GM21825 (cell line): ENCODE data around the gene GPBP1.
"Not testable (repeated sequence)": the region's sequence is repeated elsewhere in the genome, so short reads cannot be mapped to it uniquely, and the experiment has no call there.

Experiments used
- ATAC-seq: cut with Tn5 transposase; IDR thresholded peaks from one replicate; pipeline ENCODE4 v1.9.1; 2021; ENCODE audit warnings: mild to moderate bottlenecking, moderate library complexity; ENCODE audit not compliant: unreplicated experiment

GPBP1 gene

DNA sequence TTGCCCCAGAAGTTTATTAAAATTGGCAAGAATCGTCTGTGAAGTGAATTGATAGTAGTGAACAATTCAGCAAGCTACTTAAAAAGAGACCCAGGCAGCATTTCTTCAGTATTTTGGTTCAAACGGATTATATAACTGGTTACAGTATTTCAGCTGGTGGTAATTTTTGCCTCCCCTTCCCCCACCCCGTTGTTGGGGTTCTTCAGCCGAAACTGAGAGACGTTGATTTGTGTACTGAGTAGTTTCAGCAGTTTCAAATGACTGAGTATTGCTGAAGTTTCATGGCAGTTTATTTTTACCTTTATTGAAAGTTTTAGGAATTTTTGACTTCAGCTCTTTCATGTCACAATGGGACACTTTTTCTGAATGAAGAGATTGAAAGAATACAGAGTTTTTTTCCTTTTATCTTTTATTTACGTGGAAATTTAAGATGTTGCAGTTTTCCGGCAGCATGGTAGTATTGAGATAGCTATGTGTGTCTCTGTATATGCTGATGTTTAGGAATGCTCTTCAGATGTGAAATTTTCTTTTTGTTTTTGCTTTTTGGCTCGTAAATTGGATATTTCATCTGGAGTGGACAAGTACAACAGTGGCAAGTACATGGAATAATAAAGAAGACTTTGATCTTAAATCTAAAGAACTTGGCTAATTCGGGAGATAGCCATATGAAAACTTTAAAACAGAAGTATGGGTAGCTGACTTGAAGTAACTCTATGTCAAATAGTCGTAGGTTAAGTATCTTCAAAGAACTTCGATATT lies 1.9 kb downstream of the GPBP1 start:
- ATAC-seq = peak; percentile 14

DNA sequence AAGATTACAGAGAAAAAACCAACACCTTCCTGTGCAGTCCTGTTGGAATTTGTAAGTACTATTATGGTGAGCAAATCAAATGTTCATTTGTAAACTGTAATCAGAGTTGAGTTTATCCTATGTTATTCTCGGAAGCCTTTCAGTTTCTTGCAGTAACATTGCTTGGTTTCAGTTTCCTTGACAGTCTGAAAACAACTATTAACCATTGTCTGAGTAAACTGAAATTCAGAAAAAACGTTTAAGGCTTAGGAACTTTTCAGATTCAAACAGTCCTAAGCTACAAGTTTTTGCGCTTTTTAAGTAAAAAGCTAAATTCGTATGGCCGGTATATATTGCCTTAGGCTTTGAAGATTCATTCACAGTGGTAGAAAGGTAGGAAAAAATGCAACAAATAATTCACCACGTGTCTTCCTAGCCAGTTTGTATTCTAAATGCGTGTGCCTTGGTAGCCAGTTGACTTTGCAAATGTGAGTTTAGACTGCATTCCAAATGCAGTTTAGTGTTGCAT lies 2.5 kb downstream of the GPBP1 start:
- no peak for ATAC-seq

DNA sequence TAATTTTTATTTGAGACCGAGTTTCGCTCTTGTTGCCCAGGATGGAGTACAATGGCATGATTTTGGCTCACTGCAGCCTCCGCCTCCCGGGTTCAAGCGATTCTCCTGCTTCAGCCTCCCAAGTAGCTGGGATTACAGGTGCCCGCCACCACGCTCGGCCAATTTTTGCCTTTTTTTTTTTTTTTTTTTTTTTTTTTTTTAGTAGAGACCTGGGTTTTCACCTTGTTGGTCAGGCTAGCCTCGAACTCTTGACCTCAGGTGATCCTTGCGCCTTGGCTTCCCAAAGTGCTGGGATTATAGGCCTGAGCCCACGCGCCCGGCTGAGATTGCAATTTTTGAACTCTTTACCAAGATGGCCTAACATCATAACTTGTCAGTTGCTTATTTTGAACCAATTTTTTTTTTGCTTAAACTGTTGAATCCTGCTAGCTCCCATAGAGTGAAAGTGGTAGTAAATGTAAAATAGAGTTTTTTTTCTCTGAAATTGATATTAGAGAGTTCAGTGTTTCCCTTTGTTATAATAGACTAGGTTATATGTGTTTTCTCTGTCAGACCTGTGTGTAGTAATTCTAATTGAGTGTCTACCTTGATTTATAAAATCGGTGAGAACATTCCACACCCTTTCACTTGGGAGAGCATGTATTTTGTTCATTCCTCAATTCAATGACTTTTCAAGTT lies 3.8 kb downstream of the GPBP1 start:
- no peak for ATAC-seq

DNA sequence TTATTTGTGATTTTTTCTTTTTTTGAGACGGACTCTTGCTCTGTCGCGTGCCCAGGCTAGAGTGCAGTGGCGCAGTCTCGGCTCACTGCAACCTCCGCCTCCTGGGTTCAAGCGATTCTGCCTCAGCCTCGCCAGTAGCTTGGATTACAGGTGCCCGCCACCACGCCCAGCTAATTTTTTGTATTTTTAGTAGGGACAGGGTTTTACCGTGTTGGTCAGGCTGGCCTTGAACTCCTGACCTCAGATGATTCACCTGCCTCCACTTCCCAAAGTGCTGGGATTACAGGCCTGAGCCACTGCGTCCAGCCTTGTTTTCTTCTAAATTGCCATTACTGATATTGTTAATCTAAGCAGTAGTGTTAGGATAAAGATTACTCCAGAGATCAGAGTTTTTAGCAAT lies 4.4 kb downstream of the GPBP1 start:
- not testable (repeated sequence) for ATAC-seq

DNA sequence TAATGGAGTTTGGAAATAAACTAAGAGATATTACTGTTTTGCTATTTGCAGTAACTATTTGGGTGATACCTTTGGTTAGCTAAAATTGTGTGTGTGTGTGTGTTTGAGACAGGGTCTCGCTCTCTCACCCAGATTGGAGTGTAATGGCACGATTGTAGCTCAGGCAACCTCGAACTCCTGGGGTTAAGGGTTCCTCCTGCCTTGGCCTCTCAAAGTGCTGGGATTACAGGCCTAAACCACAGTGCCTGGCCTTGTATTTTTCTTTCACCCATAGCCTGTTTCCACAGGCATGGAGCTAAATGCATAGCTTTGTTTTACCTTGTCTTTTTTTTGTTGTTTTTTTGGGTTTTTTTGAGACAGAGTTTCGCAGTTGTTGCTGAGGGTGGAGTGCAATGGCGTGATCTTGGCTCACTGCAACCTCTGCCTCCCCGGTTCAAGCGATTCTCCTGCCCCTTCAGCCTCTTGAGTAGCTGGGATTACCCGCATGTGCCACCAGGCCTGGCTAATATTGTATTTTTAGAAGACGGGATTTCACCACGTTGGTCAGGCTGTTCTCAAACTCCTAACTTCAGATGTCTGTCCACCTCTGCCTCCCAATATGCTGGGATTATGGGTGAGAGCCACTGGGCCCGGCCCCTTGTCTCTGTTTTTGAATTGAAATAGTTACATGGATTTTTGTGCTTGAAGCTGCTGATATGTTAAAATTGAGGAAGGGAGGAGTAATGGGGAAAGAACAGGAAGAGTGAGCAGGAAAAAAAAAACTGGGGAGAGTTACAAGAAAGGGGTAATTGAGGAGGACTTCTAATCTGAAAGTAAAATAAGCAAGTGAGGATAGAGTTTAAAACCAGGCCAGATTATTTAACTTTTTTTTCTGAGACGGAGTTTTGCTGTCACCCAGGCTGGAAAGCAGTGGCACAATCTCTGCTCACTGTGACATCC lies 5.7 kb downstream of the GPBP1 start:
- no peak for ATAC-seq

DNA sequence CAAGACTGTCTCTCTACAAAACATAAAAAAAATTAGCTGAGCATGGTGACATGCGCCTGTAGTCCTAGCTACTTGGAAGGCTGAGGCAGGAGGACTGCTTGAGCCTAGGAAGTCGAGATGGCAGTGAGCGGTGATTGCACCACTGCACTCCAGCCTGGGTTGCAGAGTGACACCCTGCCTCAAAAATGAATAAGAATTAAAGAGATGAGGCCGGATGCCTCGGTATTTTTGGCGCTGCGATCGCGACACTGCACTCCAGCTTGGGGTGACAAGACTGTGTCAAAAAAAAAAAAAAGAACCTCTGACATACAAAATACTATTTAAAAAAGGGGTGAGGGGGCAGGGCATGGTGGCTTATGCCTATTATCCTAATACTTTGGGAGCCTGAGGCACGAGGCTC lies 7.3 kb downstream of the GPBP1 start:
- no peak for ATAC-seq

DNA sequence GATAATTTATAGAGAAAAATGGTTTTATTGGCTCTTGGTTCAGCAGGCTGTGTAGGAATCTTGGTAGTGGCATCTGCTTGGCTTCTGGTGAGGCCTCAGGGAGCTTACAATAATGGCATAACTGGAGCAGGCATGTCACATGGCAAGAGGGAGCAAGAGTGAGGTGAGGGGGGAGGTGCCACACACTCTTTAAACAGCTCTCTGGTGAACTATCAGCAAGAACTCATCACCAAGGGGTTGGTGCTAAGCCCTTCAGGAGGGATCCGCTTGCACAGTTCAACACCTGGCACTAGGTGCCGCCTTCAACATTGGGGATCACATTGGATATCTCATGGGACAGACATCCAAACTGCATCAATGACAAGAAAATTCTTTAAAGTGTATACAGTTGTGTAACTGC lies 10.5 kb downstream of the GPBP1 start:
- no peak for ATAC-seq

DNA sequence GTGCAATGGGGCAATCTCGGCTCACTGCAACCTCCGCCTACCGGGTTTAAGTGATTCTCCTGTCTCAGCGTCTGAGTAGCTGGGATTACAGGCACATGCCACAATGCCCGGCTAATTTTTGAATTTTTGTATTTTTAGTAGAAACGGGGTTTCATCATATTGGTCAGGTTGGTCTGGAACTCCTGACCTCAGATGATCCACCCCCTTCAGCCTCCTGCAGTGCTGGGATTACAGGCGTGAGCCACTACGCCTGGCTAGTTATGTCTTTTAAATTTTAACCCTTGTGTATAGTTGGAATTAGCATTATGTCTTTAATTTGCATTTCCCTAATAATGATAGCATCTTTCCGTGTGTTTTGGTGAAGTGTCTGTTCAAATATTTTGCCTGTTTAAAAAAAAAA lies 11.5 kb downstream of the GPBP1 start:
- ATAC-seq = no peak

DNA sequence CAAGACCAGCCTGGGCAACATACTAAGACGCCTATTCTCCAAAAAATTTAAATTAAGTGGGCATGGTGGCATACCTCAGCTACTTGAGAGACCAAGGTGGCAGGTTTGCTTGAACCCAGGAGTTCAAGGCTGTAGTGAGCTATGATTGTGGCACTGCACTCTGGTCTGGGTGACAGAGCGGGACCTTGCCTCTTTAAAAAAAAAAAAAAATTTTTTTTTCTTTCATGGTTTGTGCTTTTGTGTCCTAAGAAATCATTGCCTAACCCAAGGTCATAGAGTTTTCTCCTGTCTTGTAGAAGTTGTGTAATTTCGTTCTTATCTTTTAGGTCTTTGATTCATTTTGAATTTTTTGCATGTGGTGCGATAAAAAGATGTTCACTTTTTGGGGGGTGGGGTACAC lies 12.3 kb downstream of the GPBP1 start:
- ATAC-seq = no peak

DNA sequence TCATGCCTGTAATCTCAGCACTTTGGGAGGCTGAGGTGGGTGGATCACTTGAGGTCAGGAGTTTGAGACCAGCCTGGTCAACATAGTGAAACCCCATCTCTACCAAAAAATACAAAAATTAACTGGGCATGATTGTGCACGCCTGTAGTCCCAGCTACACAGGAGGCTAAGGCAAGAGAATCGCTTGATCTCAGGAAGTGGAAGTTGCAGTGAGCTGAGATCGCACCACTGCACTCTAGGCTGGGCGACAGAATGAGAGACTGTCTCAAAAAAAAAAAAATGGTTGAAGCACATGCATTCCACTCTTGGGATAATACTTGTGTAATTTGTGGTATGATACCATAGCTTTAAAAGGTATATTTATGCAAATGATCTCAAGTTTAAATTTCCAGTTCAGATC lies 14.1 kb downstream of the GPBP1 start:
- not testable (repeated sequence) for ATAC-seq

DNA sequence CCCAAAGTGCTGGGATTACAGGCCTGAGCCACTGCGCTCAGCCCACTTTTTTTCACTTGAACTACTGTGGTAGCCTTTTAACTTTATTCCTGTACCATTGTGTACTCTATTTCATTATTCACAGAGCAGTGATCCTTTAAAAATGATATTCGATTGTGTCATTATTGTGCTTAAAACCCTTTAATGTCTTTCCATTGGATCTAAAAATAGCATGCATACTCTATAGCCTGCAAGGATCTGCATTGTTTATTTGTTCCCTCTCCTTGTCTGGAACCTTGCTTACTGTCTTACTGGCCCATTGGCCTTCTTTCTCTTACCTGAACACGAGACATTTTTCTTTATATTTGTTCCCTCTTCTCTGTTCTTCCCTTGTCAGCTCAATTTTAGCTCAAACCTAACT lies 15.7 kb downstream of the GPBP1 start:
- no peak for ATAC-seq

DNA sequence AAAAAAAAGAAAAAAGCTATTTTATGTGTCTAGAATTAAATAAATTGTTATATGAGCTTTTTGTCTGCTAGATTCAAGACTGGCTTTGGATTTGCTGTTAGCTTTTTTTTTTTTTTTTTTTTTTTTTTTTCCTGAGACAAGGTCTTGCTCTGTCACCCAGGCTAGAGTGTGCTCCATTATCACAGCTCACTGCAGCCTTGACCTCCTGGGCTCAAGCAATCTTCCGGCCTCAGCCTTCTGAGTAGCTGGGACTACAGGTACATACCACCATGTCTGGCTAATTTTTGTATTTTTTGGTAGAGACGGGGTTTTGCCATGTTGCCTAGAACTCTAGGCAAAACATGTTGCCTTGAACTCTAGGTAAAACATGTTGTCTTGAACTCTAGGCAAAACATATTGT lies 16.7 kb downstream of the GPBP1 start:
- ATAC-seq = no peak

DNA sequence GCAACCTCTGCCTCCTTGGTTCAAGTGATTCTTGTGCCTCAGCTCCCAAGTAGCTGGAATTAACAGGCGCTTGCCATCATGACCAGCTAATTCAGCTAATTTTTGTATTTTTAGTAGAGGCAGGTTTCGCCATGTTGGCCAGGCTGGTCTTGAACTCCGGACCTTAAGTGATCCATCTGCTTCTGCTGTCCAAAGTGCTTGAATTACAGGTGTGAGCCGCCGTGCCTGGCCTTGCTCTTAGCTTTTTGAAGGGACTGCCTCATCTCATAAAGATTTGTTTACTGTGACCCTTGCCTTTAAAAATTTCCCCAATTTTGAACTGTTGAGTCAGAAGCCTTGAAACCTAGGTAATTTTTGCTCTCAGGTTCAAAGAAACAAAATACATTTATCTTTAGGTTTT lies 17.3 kb downstream of the GPBP1 start:
- ATAC-seq = no peak

DNA sequence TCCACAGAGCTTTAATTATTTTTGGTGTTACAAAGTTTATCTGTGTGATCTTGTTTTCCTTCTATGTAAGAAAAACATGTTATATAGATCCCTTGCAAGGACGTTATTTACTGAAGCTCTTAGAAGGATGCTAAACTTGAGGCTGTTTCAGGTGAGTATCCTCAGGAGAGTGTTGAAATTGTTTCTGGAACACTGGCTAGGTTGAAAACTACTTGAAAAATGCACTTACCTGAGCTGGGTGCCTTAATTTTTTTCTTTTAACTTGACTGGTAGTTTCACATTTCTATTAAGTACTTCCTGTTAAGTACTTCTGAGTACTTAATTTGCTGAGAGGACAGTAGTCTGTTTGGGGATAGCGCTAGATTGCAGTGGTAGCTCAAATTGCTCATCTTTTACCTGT lies 18.1 kb downstream of the GPBP1 start:
- no peak for ATAC-seq

DNA sequence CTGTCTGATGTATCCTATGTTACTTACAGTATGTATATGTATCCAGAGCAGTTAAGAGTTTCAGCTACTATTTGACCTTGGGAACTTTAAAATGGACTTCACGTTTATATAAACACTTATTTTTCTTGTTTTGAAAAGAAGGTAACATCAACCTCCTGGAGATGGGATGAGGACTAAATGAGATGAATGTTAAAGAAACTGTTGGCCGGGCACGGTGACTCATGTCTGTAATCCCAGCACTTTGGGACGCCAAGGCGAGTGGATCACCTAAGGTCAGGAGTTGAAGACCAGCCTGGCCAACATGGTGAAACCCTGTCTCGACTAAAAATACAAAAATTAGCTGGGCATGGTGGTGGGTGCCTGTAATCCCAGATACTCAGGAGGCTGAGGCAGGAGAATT lies 19.0 kb downstream of the GPBP1 start:
- ATAC-seq = not testable (repeated sequence)

DNA sequence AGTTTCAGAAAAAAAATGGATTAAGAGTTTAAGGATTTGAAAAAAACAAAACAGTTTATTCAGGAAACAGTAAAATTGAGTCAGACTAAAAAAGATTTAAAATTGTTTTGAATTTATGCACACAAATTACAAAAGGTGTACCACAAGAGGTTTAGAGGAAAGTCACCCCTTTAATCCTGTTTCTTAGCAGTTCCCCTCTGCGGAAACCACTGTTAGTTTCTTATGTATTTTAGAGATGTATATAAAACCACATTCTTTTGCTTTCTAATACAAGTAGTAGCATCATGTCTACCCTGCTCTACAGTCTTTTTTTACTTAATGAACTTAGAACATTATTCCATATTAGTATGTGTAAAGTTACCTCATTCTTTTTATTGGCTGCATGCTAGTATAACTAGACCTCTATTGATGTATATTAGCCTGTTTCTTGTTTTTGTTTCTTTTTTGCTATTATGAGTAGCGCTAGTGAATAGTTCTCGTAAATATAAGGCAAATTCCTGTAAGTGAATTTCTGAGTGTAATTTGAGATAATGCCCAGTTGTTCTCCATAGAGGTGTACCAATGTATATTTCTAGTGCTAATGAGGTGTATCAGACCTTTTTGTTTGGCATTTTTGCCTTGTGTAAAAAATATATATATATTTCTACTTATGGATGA lies 20.0 kb downstream of the GPBP1 start:
- no peak for ATAC-seq

DNA sequence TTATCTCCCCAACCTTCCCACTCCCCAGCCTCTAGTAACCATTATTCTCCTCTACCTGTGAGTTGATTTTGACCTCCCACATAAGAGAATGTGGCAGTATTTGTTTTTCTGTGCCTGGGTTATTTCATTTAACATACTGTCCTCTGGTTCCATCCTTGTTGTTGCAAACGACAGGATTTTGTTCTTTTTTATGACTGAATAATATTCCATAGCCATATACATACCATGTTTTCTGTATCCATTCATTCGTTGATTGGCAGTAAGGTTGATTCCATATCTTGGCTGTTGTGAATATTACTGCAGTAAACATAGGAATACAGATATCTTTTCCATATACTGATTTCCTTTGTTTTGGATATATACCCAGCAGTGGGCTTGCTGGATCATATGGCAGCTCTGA lies 20.8 kb downstream of the GPBP1 start:
- ATAC-seq = no peak

DNA sequence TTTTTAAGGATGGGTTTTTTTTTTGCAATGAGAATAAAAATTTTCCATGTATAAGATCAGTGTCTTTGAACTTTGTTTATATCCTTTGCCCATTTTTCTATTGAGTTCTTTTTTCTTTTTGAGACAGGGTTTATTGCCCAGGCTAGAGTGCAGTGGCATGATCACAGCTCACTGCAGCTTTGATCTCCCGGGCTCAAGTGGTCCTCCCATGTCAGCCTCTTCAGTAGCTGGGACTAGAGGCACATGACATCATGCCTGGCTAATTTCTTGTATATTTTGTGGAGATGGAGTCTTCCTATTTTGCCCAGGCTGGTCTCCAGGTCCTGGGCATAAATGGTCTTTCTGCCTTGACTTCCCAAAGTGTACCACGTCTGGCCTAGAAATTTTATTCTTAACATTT lies 21.2 kb downstream of the GPBP1 start:
- ATAC-seq = no peak

DNA sequence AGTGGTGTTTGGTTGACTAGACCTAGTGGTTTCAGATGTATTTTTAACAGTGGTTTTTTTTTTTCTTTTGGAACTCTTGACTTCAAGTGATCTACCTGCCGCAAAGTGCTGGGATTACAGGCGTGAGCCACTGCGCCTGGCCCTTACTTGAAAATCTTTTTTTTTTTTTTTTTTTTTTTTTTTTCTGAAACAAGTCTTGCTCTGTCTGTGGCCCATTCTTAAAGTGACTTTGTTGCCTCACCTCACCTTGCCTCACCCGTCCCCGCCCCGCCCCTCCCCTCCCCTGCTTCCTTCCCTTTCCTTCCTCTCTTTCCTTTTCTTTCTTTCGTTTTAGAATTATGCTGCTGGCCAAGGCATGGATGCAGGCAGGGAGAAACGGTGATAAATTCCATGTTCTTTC lies 26.0 kb downstream of the GPBP1 start:
- no peak for ATAC-seq

DNA sequence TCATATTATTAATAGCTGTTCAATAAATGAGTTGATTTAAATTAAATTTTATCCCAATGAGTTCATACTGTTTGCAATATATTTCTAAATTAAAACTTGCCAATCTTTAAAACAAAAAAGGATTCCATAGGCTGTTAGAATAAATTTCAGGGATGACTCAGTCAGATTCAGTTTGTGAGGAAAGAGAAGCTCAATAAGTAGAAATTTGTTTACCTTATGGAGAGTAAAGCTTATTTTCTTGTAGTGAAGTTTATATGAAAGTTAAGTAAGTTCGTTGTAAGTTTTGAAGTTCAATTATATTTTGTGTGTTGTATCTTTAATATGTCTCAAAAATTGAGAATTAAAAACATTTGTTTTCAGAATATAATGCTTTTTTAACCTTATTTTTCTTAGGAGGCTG lies 29.0 kb downstream of the GPBP1 start:
- ATAC-seq = no peak
